ENCODE measurements around the gene DPH2.

DNA sequence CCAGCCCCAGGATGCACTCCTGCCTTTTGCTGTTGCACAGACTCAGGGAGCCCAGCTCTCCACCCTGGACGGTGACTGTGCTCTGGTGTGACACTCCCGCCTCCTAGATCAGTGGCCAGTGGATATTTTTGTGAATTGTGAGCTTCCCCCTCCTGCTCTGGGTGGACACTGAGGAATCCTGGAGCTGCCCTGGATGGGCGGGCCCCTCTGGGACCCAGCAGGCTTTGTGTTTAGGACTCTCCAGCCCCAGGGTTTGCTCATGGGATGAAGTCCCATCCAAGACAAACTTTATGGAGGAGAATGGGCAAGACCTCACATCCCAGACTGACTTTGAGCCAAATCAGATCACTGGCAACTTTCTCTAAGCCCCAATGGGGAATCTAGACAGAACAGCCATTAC is 45.4 kb downstream of the DPH2 start:
- TF ChIP-seq, protein P1, sequence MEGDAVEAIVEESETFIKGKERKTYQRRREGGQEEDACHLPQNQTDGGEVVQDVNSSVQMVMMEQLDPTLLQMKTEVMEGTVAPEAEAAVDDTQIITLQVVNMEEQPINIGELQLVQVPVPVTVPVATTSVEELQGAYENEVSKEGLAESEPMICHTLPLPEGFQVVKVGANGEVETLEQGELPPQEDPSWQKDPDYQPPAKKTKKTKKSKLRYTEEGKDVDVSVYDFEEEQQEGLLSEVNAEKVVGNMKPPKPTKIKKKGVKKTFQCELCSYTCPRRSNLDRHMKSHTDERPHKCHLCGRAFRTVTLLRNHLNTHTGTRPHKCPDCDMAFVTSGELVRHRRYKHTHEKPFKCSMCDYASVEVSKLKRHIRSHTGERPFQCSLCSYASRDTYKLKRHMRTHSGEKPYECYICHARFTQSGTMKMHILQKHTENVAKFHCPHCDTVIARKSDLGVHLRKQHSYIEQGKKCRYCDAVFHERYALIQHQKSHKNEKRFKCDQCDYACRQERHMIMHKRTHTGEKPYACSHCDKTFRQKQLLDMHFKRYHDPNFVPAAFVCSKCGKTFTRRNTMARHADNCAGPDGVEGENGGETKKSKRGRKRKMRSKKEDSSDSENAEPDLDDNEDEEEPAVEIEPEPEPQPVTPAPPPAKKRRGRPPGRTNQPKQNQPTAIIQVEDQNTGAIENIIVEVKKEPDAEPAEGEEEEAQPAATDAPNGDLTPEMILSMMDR (IDR thresholded peaks at IDR 0.05) = no peak
- TF ChIP-seq GATA2 (CRISPR knock-in tag; IDR thresholded peaks at IDR 0.05) (no peak), RFX5 (IDR thresholded peaks at IDR 0.05; ENCODE audit: low read length) (no peak), EZH2phosphoT487 (IDR thresholded peaks at IDR 0.05; ENCODE audit: borderline replicate concordance, low read depth) (no peak), MXI1 (IDR thresholded peaks at IDR 0.05; ENCODE audit: low read depth, low read length) (no peak), POLR2AphosphoS5 (IDR thresholded peaks at IDR 0.05; ENCODE audit: low read depth, low read length) (no peak), MEF2A (IDR thresholded peaks at IDR 0.05; ENCODE audit: borderline replicate concordance, low read depth) (no peak), GABPA (IDR thresholded peaks at IDR 0.05; ENCODE audit: low read depth) (no peak), EP300 (IDR thresholded peaks at IDR 0.05; ENCODE audit: borderline replicate concordance in 1 of 2, low read depth in 1 of 2, low read length in 1 of 2) (no peak)
- TF ChIP-seq, protein P2, sequence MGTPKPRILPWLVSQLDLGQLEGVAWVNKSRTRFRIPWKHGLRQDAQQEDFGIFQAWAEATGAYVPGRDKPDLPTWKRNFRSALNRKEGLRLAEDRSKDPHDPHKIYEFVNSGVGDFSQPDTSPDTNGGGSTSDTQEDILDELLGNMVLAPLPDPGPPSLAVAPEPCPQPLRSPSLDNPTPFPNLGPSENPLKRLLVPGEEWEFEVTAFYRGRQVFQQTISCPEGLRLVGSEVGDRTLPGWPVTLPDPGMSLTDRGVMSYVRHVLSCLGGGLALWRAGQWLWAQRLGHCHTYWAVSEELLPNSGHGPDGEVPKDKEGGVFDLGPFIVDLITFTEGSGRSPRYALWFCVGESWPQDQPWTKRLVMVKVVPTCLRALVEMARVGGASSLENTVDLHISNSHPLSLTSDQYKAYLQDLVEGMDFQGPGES (IDR thresholded peaks at IDR 0.05; ENCODE audit: low read depth, low read length) = no peak
- TF ChIP-seq, protein P3, sequence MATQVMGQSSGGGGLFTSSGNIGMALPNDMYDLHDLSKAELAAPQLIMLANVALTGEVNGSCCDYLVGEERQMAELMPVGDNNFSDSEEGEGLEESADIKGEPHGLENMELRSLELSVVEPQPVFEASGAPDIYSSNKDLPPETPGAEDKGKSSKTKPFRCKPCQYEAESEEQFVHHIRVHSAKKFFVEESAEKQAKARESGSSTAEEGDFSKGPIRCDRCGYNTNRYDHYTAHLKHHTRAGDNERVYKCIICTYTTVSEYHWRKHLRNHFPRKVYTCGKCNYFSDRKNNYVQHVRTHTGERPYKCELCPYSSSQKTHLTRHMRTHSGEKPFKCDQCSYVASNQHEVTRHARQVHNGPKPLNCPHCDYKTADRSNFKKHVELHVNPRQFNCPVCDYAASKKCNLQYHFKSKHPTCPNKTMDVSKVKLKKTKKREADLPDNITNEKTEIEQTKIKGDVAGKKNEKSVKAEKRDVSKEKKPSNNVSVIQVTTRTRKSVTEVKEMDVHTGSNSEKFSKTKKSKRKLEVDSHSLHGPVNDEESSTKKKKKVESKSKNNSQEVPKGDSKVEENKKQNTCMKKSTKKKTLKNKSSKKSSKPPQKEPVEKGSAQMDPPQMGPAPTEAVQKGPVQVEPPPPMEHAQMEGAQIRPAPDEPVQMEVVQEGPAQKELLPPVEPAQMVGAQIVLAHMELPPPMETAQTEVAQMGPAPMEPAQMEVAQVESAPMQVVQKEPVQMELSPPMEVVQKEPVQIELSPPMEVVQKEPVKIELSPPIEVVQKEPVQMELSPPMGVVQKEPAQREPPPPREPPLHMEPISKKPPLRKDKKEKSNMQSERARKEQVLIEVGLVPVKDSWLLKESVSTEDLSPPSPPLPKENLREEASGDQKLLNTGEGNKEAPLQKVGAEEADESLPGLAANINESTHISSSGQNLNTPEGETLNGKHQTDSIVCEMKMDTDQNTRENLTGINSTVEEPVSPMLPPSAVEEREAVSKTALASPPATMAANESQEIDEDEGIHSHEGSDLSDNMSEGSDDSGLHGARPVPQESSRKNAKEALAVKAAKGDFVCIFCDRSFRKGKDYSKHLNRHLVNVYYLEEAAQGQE (IDR thresholded peaks at IDR 0.05; ENCODE audit: low read depth, low read length) = no peak
- TF ChIP-seq, protein P4, sequence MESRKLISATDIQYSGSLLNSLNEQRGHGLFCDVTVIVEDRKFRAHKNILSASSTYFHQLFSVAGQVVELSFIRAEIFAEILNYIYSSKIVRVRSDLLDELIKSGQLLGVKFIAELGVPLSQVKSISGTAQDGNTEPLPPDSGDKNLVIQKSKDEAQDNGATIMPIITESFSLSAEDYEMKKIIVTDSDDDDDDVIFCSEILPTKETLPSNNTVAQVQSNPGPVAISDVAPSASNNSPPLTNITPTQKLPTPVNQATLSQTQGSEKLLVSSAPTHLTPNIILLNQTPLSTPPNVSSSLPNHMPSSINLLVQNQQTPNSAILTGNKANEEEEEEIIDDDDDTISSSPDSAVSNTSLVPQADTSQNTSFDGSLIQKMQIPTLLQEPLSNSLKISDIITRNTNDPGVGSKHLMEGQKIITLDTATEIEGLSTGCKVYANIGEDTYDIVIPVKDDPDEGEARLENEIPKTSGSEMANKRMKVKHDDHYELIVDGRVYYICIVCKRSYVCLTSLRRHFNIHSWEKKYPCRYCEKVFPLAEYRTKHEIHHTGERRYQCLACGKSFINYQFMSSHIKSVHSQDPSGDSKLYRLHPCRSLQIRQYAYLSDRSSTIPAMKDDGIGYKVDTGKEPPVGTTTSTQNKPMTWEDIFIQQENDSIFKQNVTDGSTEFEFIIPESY (IDR thresholded peaks at IDR 0.05; ENCODE audit: borderline replicate concordance, low read depth) = no peak

All from SK-N-SH (cell line).